ENCODE data around the gene STYXL2. TPM values are rescaled to one million over a fixed set of nuclear protein-coding genes. Genes with fewer than 3 reads are reported as not detected.
A peak's percentile ranks its signal among the peaks of the same experiment; 100 is the strongest.

Gene STYXL2
- total RNA-seq, 1 donor from 2014 or later, result not detected

- ATAC-seq, result no peak
Observed at GRCh38 chr1:167081594-167082156, 12.2 kb upstream of the STYXL2 start.

DNA sequence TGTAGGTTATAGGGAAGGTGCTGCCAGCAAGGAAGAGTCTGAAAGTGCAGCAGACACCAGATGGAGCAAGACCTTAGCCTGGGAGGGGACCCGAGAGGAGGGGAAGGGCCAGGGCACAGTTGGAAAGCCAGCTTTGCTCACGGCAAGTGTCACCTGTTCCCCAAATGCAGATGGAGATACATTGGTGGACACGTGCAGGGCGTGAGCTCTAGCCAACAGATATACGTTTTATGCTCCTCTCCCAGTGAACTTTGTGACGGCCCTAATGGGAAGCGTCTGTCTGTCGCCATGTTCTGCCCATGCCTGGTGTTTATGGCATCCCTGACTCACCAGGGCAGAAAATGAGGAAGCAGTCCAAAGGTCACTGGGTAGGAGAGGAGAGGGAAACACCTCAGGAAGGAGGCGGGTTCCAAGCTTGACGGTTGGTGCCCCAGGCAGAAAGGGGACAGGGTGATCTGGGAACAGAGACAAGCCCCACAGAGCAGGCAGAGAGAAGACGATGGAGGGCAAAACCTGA, 11.3 kb upstream of the STYXL2 start:
- peak; percentile 82 for ATAC-seq

DNA sequence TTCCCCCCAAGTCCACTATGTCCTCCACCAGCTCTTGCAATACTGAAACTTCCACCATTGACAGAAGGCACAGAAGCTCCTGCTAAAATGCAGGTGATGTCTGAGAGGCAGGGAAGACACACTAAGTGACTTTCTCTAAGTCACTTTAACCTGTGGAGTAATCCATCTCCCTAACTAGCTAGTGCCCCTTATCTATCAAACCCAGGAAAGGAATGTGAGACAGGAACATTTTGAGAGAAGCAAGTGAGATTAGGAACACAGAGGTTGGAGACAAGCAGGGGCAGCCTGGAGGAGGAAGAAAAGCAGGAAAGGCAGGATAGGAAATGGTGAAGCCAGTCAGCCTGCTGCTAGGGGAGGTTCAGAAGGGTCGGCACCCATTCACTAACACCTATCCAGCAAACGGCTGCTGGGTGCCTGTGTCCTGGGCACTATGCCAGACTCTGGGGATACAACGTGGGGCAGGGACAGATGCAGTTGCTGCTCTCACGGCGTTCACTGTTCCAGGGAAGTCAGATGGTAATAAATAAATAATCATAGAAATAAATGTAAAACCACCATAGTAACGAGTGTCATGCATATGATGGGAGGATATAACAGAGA, 10.7 kb upstream of the STYXL2 start:
- ATAC-seq, result no peak

DNA sequence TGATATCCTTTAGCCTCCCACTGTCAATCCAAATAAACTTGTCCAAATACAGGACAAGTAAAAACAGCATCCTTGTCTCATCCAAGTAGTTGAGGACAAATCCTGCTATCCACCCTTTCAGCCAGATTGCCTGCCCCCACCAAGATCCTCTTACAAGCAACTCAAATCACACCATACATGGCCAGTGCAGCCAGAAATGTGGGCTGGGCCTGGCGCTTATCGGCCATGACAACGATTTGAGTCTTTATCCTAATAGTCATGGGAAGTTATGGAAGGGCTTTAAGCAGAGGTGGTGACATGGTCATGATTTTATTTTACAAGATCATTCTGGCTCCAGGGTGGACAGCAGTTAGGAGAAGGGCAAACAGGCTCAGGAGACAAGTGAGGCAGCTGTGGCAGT, 10.0 kb upstream of the STYXL2 start:
- ATAC-seq, result no peak

DNA sequence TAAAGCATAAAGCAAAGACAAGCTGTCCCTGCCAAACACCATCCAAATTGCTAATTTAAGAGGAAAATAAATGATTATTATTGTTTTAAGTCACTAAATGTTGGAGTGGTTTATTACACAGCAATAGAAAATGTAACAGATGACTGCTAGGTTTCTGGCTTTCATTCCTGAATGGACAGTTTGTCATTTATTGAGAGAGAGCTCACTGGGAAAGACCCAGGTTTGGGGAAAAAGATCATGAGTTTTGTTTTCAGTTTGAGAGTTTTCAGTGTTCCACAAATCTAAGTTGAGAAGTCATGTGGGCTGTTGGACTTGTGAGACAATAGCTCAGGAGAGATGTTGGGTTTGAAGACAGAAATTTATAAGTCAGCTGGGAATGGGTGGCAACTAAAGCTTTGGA, 9.1 kb upstream of the STYXL2 start:
- ATAC-seq, result no peak

DNA sequence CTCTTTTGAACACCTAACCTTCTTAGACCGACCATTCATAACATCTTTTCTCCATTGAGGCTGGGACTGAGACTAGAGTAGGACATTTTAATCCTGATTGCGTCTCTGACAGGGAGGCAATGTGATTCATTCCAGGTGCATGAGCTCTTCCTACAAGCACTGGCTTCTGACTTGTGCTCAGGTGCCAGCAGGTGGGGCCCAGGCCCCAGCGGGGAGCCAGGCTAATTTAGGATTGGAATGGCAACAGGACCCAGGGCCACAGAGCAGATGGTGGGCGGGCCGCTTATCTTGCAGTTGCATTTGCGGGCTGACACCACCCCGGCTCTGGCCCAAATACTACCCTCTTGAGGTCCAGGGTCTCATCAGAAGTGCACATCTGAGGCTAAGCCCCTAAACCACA, 7.8 kb upstream of the STYXL2 start:
- peak; percentile 17 for ATAC-seq

GRCh38 chr1:167086768-167087167, 7.1 kb upstream of the STYXL2 start:
- ATAC-seq, result no peak

- no peak for ATAC-seq
Observed at GRCh38 chr1:167088746-167089417, 5.0 kb upstream of the STYXL2 start.

GRCh38 chr1:167089939-167090313, 3.9 kb upstream of the STYXL2 start:
- no peak for ATAC-seq

DNA sequence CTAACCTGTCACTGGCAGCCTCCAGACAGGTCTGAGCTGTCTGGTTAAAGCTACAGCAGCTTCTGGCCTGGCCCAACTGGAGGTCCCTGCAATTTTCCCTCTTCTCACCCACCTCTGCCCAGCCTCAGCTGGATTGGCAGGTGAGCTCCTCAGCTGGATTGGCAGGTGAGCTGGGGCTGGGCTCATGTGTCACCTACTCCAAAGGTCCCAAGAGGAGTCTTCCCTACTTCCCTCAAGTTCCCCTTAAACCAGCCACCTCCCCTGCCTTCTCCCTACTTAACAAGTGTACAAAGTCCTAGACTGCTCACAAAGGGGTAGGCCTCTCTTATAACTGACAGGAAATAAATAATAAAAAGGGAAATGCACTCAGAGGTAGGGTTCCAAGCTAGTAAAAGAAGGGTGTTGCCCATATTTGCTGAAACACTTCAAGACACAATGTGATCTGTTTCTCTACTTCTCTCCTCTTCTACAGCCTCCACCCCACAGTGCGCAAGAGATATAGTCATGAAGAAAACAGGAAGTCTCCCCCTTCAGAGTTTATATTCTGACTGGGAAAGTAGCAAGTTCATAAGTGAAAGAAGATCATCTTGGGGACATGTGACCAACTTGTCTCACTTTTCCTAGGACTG, 3.4 kb upstream of the STYXL2 start, which contains the start of gene GPA33:
Gene GPA33 (minus strand): TSS at position 64 of the 629 bp plus-strand sequence. CDS start 90 bp downstream, outside the sequence.
- ATAC-seq, result peak; percentile 23

GRCh38 chr1:167092653-167093052, 1.2 kb upstream of the STYXL2 start:
- ATAC-seq, result no peak

GRCh38 chr1:167094690-167095089, 815 bp downstream of the STYXL2 start:
- ATAC-seq, result no peak

GRCh38 chr1:167095368-167095767, 1.5 kb downstream of the STYXL2 start:
- ATAC-seq, result no peak

- ATAC-seq, result no peak
Observed at GRCh38 chr1:167099851-167100250, 6.0 kb downstream of the STYXL2 start.

DNA sequence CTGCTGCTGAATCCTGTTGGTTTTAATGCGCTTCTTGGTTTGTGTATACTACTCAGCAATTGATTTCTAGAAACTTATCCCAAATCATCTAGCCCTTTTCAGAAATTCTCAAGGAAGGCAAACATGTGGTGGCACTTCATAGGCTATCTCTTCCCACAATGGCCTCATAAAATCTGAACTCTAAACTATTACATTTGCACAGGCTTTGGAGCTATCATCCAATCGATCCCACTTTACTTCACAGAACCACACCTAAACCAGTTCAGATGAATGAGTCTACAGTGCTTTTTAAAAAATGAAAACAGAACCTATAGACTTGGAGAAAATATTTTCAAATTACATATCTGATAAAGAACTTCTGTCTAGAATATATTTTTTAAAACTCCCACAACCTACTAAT, 6.9 kb downstream of the STYXL2 start:
- no peak for ATAC-seq

GRCh38 chr1:167101754-167102153, 7.9 kb downstream of the STYXL2 start:
- ATAC-seq, result no peak

- ATAC-seq, result no peak
Observed at GRCh38 chr1:167102906-167103573, 9.2 kb downstream of the STYXL2 start.

GRCh38 chr1:167104256-167104633, 10.4 kb downstream of the STYXL2 start:
- no peak for ATAC-seq

GRCh38 chr1:167105271-167106118, 11.6 kb downstream of the STYXL2 start:
- ATAC-seq, result no peak

DNA sequence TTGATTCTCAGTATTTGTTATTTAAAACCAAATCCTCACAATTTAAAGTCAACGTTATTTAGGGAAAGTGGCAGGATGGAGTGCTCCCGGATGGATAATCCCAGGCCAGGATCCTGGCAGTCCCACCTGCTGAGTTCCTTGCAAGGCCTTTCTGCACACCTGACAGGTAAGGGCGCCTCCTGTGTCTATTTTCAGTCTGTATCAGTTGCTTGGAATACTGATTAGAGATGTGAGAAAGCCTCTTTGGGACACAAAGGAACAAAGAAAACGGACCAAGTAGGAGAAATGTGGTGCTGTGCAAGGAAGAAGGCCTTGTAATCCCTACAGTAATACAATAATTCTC, 12.2 kb downstream of the STYXL2 start:
- no peak for ATAC-seq

DNA sequence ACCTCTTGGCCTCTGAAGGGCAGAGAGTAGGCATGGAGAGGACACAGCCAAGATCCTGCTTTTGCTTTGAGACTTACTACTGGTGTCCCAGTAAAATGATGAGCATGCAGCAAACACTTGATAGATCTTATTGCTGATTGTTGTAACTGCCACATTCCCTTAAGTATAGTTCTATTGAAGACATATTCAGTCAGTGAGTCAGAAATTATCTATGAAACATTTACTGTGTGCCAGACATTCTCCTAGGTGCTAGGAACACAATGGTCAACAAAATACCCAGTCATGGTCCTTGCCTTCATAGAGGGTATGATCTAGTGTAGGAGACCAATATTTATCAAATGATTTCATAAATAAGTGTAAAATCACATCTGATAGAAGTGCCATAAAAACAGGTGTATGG, 13.6 kb downstream of the STYXL2 start:
- no peak for ATAC-seq

- ATAC-seq, result no peak
Observed at GRCh38 chr1:167109125-167109524, 15.2 kb downstream of the STYXL2 start.

Data from esophagus mucosa (tissue), 1 donor.